DMS53 treated with DMSO at 0.1 percent for 48 hours (cell line): ENCODE measurements around the gene MRFAP1.
"Not testable (repeated sequence)": the region's sequence is repeated elsewhere in the genome, so short reads cannot be mapped to it uniquely, and the experiment has no call there.

Experiments
- DNase-seq: peaks from one replicate; lab custom pipeline; 2025; ENCODE audit not compliant: unreplicated experiment; lab: John Stamatoyannopoulos, UW

The MRFAP1 gene

DNA sequence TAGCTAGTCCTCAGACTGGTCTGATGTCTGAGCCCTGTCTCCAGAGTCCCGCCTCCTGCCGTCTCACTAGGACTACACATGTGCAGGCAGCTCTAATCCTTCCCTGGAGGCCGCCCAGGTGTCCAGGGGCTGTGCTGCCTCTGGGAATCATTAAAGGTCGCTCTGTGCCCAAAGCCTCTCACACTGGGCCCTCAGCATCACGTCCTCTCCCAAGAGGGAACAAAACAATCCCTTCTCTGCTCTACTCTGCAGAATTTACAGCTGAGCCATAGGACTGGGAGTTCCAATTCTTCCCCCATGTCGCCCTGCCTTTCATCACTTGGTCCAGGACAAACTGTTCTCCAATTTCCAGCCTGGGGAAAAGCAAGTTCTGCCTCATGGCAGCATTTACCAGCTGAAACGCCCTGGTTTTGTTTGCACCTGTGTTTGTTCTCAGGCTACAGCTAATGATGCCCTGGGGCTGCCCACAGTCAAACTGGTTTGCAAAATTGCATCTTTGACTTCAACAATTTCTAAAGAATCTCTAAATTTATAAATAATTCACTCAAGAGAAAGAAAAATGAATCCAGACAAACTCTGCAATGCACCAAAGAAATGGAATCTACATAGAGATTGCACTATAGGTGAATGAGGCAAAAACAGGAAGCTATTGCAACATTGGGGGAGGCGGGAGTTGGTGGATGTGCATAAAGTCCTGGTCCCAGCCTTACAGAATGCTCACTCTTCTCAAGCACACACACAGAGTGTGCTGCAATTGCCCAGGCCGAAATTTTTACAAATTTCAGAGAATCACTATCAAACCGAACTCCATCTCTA, 7.2 kb upstream of the MRFAP1 start:
- DNase-seq = no peak

DNA sequence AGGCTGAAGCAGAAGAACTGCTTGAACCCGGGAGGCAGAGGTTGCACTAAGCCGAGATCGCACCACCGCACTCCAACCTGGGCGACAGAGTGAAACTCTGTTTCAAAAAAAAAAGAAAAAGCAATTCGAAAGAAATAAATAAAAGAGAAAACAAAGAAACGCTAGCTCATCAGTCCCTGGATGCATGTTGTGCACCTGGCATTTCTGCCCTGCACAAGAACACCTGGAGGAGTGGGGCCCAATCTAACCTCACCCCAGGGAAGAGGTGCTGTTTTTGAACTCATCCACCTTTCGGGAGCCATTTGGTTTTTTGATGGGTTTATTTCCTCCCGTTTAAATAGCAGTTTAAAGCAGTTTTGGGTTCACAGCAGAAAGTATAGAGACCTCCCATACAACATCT, 5.7 kb upstream of the MRFAP1 start:
- no peak for DNase-seq

DNA sequence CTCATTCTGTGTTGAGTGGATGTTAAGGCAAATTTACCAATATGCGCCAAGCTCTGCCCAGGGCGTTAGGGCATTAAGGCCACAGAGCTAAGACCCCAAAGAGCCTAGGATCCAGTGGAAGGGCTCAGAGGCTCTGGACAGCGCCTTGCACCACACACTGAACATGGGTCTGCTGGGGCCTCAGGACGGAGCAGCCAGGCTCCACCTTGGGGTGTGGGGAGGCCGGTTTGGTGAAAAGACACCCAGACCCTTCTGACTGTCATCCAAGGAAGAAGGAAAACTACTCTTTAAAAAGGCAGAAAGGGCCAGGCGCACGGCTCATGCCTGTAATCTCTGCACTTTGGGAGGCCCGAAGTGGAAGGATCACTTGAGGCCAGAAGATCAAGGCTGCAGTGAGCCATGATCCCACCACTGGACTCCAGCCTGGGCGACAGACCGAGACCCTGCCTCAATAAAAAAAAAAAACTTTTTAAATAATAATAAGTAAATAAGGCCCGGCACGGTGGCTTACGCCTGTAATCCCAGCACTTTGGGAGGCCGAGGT, 1.3 kb upstream of the MRFAP1 start:
- DNase-seq = no peak

DNA sequence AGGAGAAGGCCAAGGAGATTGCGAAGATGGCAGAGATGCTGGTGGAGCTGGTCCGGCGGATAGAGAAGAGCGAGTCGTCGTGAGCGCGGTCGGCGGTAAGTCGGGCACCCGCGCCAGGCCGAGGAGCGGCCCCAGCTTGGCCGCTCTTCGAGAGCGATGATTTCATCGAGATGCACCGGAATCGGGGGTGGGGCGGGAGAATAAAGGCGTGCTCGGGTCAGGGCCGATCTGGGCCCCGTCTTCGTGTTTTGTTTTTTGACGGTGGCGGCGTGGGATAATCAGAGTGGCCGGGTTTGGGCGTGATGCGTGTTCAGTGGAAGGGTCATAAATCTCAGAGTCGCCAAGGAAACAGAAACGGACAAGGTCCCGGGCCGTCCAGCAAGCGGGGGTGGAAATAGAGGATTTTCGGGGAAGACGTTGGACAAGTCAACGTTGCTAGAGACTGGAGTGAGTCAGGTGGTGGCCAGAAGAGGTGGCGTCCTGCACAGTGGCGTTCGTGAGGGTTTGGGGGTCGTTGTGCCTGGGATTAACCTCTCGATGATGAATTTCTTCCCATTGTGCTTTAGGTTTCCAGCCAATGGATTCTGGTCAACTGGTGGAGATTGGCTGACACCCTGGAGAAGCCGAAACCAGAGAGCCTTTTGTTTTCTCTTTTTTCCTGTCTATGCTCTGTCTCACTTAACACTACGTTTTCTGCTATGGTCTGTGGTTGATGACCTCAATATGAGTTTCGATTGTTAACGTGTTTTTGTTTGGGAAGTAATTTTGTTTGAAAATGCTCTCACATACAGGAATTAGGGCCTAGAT, 882 bp downstream of the MRFAP1 start:
- DNase-seq = peak; percentile 34

DNA sequence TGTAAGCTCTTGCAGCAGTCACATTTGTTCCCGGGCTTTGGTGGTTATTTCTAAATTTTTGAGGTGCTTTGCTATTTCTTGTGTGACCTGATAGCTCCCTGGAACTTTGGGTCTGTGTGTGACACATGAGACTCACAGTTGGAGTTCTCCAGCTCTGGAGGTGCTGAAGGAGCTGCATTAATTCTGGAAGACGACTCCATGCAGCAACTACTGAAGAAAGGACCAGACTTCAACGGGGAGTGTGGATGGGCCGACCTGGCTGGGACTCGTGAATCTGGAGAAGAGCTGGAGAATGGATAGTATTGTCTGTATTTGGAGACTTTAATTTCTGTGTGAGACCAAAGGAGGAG, 1.5 kb downstream of the MRFAP1 start:
- DNase-seq = no peak

DNA sequence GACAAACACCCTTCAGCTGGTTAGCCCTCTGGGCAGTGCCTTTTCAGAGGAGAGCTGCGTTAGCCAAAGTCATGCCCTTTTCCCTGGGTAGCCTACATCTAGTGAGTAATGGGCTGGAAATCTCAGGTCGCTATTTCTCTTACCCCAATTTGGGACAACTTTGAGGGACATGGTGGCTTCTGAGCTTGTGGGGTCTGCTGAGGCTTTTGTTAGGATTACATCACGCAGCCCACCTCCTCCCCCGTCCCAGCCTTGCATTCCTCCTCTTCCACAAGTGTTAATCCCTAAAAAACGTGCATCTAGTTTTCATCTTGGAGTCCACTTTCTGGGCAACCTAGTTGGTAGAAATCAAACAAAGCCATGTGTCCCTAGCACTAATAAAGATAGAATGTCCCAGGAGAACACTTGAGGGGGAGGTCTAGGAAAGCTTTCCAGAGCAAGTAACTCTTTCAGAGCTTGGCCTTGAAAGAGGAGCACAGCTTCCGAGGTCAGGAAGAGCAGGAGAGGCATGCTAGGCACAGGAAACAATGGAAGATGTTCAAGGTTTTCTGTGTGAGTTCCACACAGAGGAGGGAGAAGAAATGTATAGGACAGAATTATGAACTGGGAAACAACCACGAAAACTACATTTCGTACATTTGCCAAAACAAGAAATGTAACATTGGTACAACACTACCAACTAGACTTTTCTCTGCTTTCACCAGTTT, 2.8 kb downstream of the MRFAP1 start:
- no peak for DNase-seq

DNA sequence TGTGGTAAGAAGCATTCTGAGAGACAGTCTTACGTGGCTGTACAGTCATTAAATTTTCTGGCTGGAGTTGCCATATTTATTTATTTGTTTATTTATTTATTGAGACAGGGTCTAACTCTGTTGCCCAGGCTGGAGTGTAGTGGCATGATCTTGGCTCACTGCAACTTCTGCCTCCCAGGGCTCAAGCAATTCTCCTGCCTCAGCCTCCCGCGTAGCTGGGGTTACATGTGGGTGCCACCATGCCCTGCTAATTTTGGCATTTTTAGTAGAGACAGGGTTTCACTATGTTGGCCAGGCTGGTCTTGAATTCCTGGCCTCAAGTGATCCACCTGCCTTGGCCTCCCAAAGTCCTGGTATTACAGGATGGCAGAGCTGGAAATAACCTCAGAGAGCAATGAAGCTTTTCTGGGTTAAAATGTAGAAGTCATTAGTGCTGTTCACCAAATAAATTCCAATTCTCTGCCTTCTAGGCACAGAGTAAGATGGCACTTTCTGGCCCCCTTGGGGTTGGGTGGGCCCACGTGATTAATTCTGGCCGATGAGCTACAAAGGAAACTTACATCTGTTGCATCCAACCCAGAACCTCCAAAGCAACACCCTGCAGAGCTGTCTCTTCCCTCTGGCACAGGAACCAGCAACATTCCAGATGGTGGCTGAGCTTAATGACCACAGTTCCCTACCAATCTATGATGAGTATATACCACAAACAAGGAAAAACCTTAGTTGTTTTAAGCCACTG, 4.5 kb downstream of the MRFAP1 start:
- DNase-seq = no peak

DNA sequence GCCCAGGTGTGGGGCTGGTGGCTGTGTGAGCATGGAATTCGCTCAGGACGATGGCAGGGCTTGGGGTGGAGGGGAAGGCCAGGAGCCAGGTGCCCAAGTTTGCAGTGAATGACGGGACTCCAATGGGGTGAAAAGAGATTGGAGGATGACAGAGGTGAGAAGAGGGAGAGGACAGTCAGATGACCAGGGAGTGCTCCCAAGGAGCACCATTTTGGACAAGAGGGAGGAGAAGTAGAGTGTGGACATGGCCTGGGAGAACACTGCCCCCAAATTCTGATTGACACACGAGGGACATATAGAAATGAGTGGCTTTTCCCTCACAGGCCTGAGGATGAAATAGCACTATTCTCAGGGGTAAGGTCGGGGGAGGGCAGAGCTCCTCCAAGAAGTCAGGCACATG, 6.7 kb downstream of the MRFAP1 start:
- no peak for DNase-seq

DNA sequence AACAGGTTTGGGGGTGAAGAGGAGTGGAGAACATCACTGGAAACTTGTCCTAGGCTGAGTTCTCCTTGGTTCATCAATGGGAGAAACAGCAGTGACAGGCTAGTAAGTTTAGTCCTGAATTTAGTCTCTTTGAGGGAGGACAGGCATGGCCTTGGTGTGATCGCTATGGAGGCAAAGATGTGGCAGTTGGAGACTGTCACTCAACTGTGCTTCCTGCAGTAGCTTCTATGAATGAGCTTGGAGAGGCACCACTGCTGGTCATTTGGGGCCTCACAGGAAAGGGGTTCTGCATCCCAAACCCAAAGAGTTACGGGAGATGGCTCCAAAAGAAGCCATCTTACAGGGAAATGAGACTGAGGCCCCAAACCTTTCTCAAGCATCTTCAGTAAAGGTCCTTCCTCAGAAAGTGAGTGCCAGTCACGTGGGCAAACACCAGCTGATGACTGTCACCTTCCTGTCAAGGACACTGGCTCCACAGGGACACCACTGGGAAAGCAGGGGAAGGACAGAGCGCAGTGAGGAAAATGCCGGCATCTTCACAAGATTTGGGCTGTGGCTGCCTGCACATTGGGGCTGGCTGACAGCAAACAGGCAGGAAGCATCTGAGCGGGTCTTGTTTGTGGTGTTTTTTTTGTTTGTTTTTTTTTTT, 7.2 kb downstream of the MRFAP1 start:
- no peak for DNase-seq

DNA sequence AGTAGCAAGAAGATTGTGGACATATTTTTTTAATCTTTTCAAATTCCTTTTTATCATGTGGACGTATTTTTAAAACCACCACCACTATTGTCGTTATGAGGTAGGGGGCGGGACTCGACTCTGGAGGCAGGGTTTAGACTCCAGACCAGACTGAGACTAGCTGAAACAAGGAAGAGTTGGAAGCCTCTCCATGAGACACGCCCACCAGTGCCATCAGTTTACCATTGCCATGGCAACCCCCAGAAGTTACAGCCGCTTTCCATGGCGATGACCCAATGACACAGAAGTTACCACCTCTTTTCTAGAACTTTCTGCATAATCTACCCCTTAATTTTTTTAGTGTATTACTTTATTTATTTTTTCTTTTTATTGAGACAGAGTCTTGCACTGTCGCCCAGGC, 8.7 kb downstream of the MRFAP1 start:
- no peak for DNase-seq

DNA sequence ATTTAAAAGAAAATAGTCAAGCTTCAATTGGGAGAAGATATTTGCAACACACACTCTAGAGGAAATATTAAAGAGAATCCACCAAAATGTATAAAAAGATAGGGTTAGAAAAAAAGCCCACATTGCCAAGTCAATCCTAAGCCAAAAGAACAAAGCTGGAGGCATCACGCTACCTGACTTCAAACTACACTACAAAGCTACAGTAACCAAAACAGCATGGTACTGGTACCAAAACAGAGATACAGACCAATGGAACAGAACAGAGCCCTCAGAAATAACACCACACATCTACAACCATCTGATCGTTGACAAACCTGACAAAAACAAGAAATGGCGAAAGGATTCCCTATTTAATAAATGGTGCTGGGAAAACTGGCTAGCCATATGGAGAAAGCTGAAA, 13.7 kb downstream of the MRFAP1 start:
- not testable (repeated sequence) for DNase-seq

DNA sequence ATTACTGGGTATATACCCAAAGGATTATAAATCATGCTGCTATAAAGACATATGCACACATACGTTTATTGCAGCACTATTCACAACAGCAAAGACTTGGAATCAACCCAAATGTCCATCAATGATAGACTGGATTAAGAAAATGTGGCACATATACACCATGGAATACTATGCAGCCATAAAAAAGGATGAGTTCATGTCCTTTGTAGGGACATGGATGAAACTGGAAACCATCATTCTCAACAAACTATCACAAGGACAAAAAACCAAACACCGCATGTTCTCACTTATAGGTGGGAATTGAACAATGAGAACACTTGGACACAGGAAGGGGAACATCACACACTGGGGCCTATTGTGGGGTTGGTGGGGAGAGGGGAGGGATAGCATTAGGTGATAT, 14.8 kb downstream of the MRFAP1 start:
- not testable (repeated sequence) for DNase-seq

DNA sequence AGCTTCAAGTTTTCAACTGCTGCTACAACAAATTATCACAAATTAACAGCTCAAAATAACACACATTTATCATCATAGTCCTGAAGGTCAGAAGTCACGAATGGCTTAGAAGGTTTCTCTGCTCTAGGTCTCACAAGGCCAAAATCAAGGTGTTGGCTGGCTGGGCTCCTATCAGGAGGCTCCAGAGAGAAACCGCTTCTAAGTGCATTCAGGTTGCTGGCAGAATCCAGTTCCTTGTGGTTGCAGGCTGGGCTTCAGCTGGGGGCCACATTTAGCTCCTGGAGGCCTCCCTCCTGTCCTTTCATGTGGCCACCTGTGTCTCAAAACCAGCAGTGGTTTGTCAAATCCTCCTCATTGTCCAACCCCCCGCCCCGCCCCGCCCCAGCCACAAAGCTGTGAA, 15.4 kb downstream of the MRFAP1 start:
- no peak for DNase-seq

DNA sequence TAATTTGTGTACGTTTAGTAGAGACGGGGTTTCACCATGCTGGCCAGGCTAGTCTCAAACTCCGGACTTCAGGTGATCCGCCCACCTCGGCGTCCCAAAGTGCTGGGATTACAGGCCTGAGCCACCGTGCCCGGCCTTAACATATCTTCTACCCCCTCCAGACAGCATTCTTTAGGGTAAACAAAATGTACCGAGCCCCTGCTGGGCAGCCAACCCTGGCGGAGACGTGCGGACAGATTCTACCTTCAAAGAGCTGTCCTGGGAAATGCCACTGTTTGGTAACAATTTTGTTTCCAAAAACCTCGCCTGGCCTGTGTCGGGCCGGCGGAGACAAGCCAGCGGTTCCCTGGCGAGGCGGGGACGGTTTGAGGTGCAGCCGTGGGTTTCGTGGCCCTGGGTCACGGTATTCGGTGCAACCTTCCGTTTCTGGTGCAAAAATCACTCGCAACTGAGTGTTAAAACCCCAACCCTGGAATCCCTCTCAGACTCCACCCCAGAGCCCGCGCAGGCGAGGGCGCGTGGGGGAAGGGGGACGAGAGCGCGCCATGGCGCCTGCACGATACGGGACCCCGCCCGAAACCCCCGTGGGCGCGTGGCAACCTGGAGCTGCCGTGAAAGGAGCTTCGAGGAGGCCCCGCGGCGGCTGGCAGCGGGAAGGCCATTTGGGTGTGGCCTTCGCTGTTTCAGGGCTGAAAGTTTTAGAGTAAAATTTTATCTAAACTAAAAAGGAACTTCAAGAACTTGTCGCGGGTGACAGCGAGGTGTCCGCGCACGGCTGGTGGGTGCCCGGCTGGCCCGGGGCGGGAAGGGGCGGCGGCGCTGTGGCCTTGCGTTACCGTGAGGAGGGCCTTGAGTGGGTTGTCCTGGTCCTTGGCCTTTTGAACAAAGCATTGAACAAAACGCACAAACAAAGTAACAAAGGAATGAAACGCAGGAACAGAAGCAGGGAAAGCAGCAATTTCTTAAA, 17.0 kb downstream of the MRFAP1 start:
- no peak for DNase-seq

DNA sequence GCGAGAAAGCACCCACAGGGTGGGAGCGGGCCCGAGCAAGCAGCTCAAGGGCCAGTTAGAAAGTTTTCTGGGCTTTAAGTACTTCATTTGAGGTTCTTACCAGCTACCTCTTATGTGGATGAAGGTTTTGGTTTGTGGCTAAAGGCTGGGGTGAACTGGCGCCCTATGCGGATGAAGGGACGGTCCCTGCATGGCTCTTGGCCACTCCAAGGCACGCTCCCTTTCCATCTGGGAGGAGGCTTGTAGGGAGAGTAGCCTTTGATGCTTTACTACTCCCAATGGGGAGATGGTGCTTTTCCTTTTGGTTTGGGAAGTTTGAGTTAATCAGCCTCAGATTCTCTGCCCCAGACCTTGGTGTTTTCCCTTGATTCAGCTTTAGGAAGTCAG, 17.7 kb downstream of the MRFAP1 start:
- no peak for DNase-seq

DNA sequence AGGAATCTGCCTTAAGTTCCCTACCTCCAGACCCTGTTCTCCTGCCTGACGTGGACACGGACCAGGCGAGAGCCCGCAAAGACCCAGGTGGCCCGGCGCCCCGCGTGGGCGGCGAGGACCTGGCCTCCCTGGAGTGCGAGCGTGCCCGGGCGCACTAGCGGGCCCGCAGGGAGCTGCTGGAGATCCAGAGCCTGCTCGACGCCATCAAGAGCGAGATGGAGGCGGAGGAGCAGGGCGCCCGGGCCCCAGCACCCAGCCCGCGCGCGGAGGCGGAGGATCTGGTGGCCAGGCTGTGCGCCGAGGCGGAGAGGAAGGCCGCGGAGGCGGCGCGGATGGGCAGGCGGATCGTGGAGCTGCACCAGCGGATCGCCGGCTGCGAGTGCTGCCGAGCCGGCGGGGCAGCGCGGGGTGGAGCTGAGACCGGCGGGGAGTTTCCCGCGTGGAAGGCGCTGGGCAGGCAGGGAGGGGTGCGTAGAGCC, 18.2 kb downstream of the MRFAP1 start:
- no peak for DNase-seq

DNA sequence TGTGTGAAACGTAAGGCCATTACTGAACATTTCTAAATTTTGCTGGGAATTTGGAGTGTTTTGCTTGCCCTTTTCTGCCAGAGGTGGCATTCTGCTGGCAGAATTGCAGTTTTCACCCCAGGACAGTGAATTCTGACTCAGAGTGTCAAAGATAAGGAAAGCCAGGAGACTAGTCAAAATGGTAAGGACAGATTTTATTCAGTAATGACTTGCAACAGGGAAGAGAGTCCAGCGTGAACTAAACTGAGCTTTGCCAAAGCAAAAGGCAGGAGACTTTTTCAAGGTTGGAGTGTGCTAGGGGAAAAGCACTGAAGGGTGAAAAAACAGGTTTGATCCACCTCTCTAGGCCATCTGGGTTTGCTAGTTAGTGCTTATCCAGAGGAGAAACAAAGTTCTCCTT, 19.4 kb downstream of the MRFAP1 start:
- DNase-seq = no peak

DNA sequence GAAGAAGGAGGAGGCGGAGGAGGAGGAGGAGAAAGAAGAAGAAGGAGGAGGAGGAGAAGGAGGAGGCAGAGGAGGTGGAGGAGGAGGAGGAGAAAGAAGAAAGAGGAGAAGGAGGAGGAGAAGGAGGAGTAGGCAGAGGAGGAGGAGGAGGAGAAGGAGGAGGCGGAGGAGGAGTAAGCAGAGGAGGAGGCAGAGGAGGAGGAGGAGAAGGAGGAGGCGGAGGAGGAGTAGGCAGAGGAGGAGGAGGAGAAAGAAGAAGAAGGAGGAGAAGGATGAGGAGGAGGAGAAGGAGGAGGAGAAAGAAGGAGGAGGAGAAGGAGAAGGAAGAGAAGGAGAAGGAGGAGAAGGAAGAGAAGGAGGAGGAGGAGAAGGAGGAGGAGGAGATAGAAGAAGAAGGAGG, 19.9 kb downstream of the MRFAP1 start:
- DNase-seq = no peak

DNA sequence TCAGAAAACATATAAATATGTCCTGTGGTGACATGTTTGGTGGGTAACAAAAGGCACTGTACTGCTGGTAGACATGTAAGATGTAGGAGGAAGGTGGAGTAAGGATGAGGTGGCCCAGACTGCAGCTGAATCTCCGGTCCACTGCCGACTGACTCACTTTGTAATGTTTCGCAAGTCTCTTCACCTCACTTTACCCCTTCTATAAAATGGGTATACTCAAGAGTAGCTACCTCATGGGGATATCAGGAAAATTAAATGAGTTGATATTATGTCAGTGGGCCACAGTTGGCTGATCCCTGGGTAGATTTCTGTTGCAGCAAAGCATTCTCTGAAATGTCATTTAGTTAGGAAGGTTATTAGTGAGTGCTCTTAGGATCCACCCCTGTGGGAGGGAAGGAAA, 22.1 kb downstream of the MRFAP1 start:
- no peak for DNase-seq
